Effector memory CD8-positive, alpha-beta T cell (primary cell): Measurements from ENCODE around the gene PCNX1.
A peak's percentile ranks its signal among the peaks of the same experiment; 100 is the strongest.
"Not testable (repeated sequence)": the region's sequence is repeated elsewhere in the genome, so short reads cannot be mapped to it uniquely, and the experiment has no call there.

Experiments used
- ATAC-seq: fragments of 150-1000 bp; cut with Tn5 transposase; replicated peaks from 2 replicates; pipeline ENCODE4 v1.10.0; 2021; ENCODE audit warnings: mild to moderate bottlenecking, moderate library complexity
- DNase-seq, 3 experiments: peaks; one replicate each; pipeline ENCODE4 v3.0.0; 2021
- H3K27ac Mint-ChIP-seq, 2 donors: one replicate each; pipeline ENCODE4 v1.8.0; 2022; ENCODE audit warnings: mild to moderate bottlenecking in 2 of 2, mixed read lengths in 2 of 2, moderate library complexity in 2 of 2
- H3K27me3 Mint-ChIP-seq, 2 donors: one replicate each; pipeline ENCODE4 v1.8.0; 2022; ENCODE audit warnings: mixed read lengths in 2 of 2
- H3K36me3 Mint-ChIP-seq: one replicate; pipeline ENCODE4 v1.8.0; 2022; ENCODE audit warnings: mild to moderate bottlenecking, moderate library complexity, mixed read lengths; ENCODE audit not compliant: insufficient read depth
- H3K4me1 Mint-ChIP-seq, 2 donors: one replicate each; pipeline ENCODE4 v1.8.0; 2022; ENCODE audit warnings: low read depth in 2 of 2, mixed read lengths in 2 of 2
- H3K4me3 Mint-ChIP-seq, 2 donors: one replicate each; pipeline ENCODE4 v1.8.0; 2022; ENCODE audit warnings: mild to moderate bottlenecking in 2 of 2, mixed read lengths in 2 of 2, moderate library complexity in 2 of 2
- H3K9me3 Mint-ChIP-seq, 2 donors: one replicate each; pipeline ENCODE4 v1.8.0; 2022; ENCODE audit warnings: mixed read lengths in 2 of 2

Gene PCNX1

GRCh38 chr14:70935135-70935534 lies 27.9 kb downstream of the PCNX1 start:
- Mint-ChIP-seq H3K4me3 (peak overlapping the region; percentile 69 to 72), H3K9me3 (peaks cover 0 to 8% of the 10 kb centered on the region in 2 donors), H3K36me3 (peaks cover 5% of the 10 kb centered on the region), H3K4me1 (peaks cover 60 to 74% of the 10 kb centered on the region in 2 donors), H3K27ac (peak overlapping the region; percentile 81 to 84), H3K27me3 (no peaks in the 10 kb centered on the region)
- ATAC-seq (peak; percentile 16), DNase-seq (no peak)

- Mint-ChIP-seq H3K4me3 (peak overlapping the region; percentile 66 to 77), H3K4me1 (peaks cover 71 to 74% of the 10 kb centered on the region in 2 donors), H3K27ac (peak overlapping the region; percentile 89 to 92), H3K9me3 (peaks cover 5 to 26% of the 10 kb centered on the region in 2 donors), H3K36me3 (peaks cover 19% of the 10 kb centered on the region)
- not testable (repeated sequence) for ATAC-seq, H3K27me3 Mint-ChIP-seq, DNase-seq
Observed at GRCh38 chr14:70939693-70940092, 32.4 kb downstream of the PCNX1 start.

- H3K36me3 Mint-ChIP-seq: peaks cover 19% of the 10 kb centered on the region
- peak overlapping the region; percentile 91 to 92 for H3K27ac Mint-ChIP-seq
- H3K9me3 Mint-ChIP-seq: peaks cover 5 to 27% of the 10 kb centered on the region in 2 donors
- DNase-seq: peak; percentile 77 to 81 (median 78)
- peak; percentile 62 for ATAC-seq
- peaks cover 64 to 68% of the 10 kb centered on the region in 2 donors for H3K4me1 Mint-ChIP-seq
- peak overlapping the region; percentile 77 to 79 for H3K4me3 Mint-ChIP-seq
- H3K27me3 Mint-ChIP-seq: not testable (repeated sequence)
Observed at GRCh38 chr14:70941637-70942341, 34.5 kb downstream of the PCNX1 start.

- peak; percentile 56 for ATAC-seq
- Mint-ChIP-seq H3K27me3 (no peaks in the 10 kb centered on the region), H3K4me1 (peaks cover 62 to 66% of the 10 kb centered on the region in 2 donors), H3K27ac (peak overlapping the region; percentile 91 to 92), H3K4me3 (peak overlapping the region; percentile 77 to 79), H3K36me3 (peaks cover 23% of the 10 kb centered on the region), H3K9me3 (peaks cover 5 to 27% of the 10 kb centered on the region in 2 donors)
- no peak for DNase-seq
Observed at GRCh38 chr14:70942342-70942706, 35.1 kb downstream of the PCNX1 start.

GRCh38 chr14:70942721-70943120 lies 35.5 kb downstream of the PCNX1 start:
- Mint-ChIP-seq H3K4me3 (peak overlapping the region; percentile 77 to 79), H3K27ac (peak overlapping the region; percentile 91 to 92), H3K4me1 (peaks cover 61 to 62% of the 10 kb centered on the region in 2 donors), H3K9me3 (peaks cover 8 to 27% of the 10 kb centered on the region in 2 donors), H3K36me3 (peaks cover 27% of the 10 kb centered on the region)
- H3K27me3 Mint-ChIP-seq, DNase-seq: not testable (repeated sequence)
- ATAC-seq: peak; percentile 68

GRCh38 chr14:70943838-70944237 lies 36.6 kb downstream of the PCNX1 start:
- H3K4me3 Mint-ChIP-seq: no peak overlapping the region
- peaks cover 8 to 26% of the 10 kb centered on the region in 2 donors for H3K9me3 Mint-ChIP-seq
- DNase-seq (no peak), ATAC-seq (no peak)
- H3K4me1 Mint-ChIP-seq: peaks cover 55 to 59% of the 10 kb centered on the region in 2 donors
- peaks cover 33% of the 10 kb centered on the region for H3K36me3 Mint-ChIP-seq
- H3K27ac Mint-ChIP-seq: peak overlapping the region; percentile 91 to 92
- H3K27me3 Mint-ChIP-seq: no peaks in the 10 kb centered on the region

- ATAC-seq (no peak), DNase-seq (no peak)
- Mint-ChIP-seq H3K27me3 (no peaks in the 10 kb centered on the region), H3K36me3 (peaks cover 36% of the 10 kb centered on the region), H3K4me1 (peaks cover 23 to 26% of the 10 kb centered on the region in 2 donors), H3K27ac (peak overlapping the region in 1 of 2 donors; percentile 50), H3K9me3 (peaks cover 7 to 19% of the 10 kb centered on the region in 2 donors), H3K4me3 (no peak overlapping the region)
Observed at GRCh38 chr14:70947739-70948138, 40.5 kb downstream of the PCNX1 start.

- Mint-ChIP-seq H3K27me3 (no peaks in the 10 kb centered on the region), H3K36me3 (peaks cover 27% of the 10 kb centered on the region), H3K4me1 (peaks cover 24 to 28% of the 10 kb centered on the region in 2 donors), H3K27ac (peak overlapping the region; percentile 58 to 63), H3K4me3 (no peak overlapping the region), H3K9me3 (peaks cover 0 to 2% of the 10 kb centered on the region in 2 donors)
- DNase-seq (no peak), ATAC-seq (no peak)
Observed at GRCh38 chr14:70952485-70952884, 45.2 kb downstream of the PCNX1 start.

- Mint-ChIP-seq H3K4me3 (no peak overlapping the region), H3K9me3 (no peaks in the 10 kb centered on the region), H3K27me3 (no peaks in the 10 kb centered on the region), H3K27ac (no peak overlapping the region), H3K36me3 (peaks cover 18% of the 10 kb centered on the region), H3K4me1 (peaks cover 24 to 28% of the 10 kb centered on the region in 2 donors)
- ATAC-seq (no peak), DNase-seq (no peak)
Observed at GRCh38 chr14:70954068-70954467, 46.8 kb downstream of the PCNX1 start.

GRCh38 chr14:70955543-70956480 lies 48.6 kb downstream of the PCNX1 start:
- H3K36me3 Mint-ChIP-seq: peaks cover 11% of the 10 kb centered on the region
- ATAC-seq: peak; percentile 93
- peak overlapping the region; percentile 9 to 36 for H3K27ac Mint-ChIP-seq
- H3K9me3 Mint-ChIP-seq: no peaks in the 10 kb centered on the region
- H3K27me3 Mint-ChIP-seq: no peaks in the 10 kb centered on the region
- H3K4me1 Mint-ChIP-seq: peaks cover 24 to 28% of the 10 kb centered on the region in 2 donors
- DNase-seq: peak; percentile 46 to 54 (median 48)
- H3K4me3 Mint-ChIP-seq: no peak overlapping the region

GRCh38 chr14:70956511-70956910 lies 49.3 kb downstream of the PCNX1 start:
- DNase-seq (no peak), ATAC-seq (no peak)
- Mint-ChIP-seq H3K27ac (no peak overlapping the region), H3K9me3 (no peaks in the 10 kb centered on the region), H3K4me3 (no peak overlapping the region), H3K27me3 (no peaks in the 10 kb centered on the region), H3K36me3 (peaks cover 8% of the 10 kb centered on the region), H3K4me1 (peaks cover 24 to 28% of the 10 kb centered on the region in 2 donors)

GRCh38 chr14:70957710-70958109 lies 50.5 kb downstream of the PCNX1 start:
- ATAC-seq (no peak), DNase-seq (no peak)
- H3K27me3 Mint-ChIP-seq: no peaks in the 10 kb centered on the region
- H3K9me3 Mint-ChIP-seq: no peaks in the 10 kb centered on the region
- H3K4me1 Mint-ChIP-seq: peaks cover 21 to 26% of the 10 kb centered on the region in 2 donors
- peaks cover 12% of the 10 kb centered on the region for H3K36me3 Mint-ChIP-seq
- H3K27ac Mint-ChIP-seq: no peak overlapping the region
- no peak overlapping the region for H3K4me3 Mint-ChIP-seq

GRCh38 chr14:70962935-70963334 lies 55.7 kb downstream of the PCNX1 start:
- Mint-ChIP-seq H3K4me1 (peaks cover 8 to 19% of the 10 kb centered on the region in 2 donors), H3K27ac (peak overlapping the region; percentile 36 to 49), H3K27me3 (no peaks in the 10 kb centered on the region), H3K9me3 (no peaks in the 10 kb centered on the region), H3K36me3 (peaks cover 40% of the 10 kb centered on the region), H3K4me3 (no peak overlapping the region)
- DNase-seq: no peak
- ATAC-seq: no peak
